ENCODE measurements around the gene STXBP3. TPM values are rescaled to one million over a fixed set of nuclear protein-coding genes. Genes with fewer than 3 reads are reported as not detected.

The STXBP3 gene
- total and polyA plus RNA-seq, 2 of the 8 experiments (the other 6 are each of a cell fraction or from before 2014, with no cell fraction given) = 6.0 to 38.5 TPM

DNA sequence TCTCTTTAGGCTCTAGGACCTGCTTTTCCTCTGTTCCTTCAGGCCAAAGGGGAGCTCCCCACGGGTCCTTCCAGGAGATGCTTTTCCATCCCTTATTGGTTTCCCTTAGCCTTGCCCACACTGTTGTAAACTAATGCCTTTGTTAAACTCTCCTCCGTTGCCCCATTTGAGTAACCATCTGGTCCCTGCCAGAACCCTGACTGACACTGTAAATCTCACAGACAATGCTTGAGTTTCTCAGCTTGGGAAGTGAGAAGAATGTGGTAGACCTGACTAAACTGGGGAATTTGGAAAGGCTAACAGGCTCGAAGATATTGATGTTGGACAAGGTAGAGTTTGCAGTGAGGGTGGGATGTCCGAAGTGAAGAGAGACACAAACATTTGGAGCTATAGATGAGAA lies 99.0 kb downstream of the STXBP3 start:
- Histone ChIP-seq H2BK120ac (replicated peaks; ENCODE audit: low read depth, low read length) (no peak overlapping the region), H3K18ac (ENCODE audit: extremely low read depth, low read length) (no peak overlapping the region), H4K91ac (replicated peaks; ENCODE audit: insufficient read length, low read length) (peak overlapping the region; percentile 11), H3K56ac (replicated peaks; ENCODE audit: insufficient read length, low read depth, low read length) (no peak overlapping the region), H3K27ac (ENCODE audit: low read depth, low read length) (no peak overlapping the region), H4K8ac (ENCODE audit: extremely low read depth, insufficient read depth, low read length) (no peak overlapping the region), H3K9me3 (ENCODE audit: insufficient read depth in 2 of 2, low read depth in 1 of 2, low read length in 1 of 2) (no peaks in the 10 kb centered on the region), H2BK20ac (ENCODE audit: low read length) (no peak overlapping the region), H3K36me3 (ENCODE audit: control insufficient read depth in 2 of 4, insufficient read depth in 4 of 4, low read length in 3 of 4) (no peaks in the 10 kb centered on the region), H3K27me3 (replicated peaks in 1 of 4; ENCODE audit: control insufficient read depth in 3 of 4, extremely low read depth in 1 of 4, insufficient read depth in 3 of 4, low read length in 3 of 4) (no peaks in the 10 kb centered on the region), H3K4me3 (ENCODE audit: extremely low read depth in 1 of 4, insufficient read depth in 2 of 4, low read depth in 3 of 4, low read length in 4 of 4) (no peak overlapping the region), H3K14ac (ENCODE audit: insufficient read length) (no peak overlapping the region), H3K79me1 (ENCODE audit: low read depth, low read length) (no peaks in the 10 kb centered on the region), H2BK15ac (ENCODE audit: low read length) (no peak overlapping the region), H3K23me2 (ENCODE audit: low read depth, low read length) (no peaks in the 10 kb centered on the region), H4K5ac (ENCODE audit: insufficient read length, low read depth, low read length) (no peak overlapping the region), H2BK12ac (ENCODE audit: low read depth, low read length) (no peak overlapping the region), H3K4me1 (replicated peaks in 1 of 4; ENCODE audit: control insufficient read depth in 3 of 4, insufficient read depth in 4 of 4, low read length in 3 of 4) (peaks cover 0 to 3% (median under 1%) of the 10 kb centered on the region in 4 experiments; a peak in 3 of 7 replicates), H2AFZ (ENCODE audit: low read length) (peak overlapping the region; percentile 46; the same call in 1 of the 2 replicates), H3K9ac (replicated peaks in 1 of 4; ENCODE audit: extremely low read depth in 1 of 4, low read depth in 3 of 4, low read length in 3 of 4) (no peak overlapping the region), H3K4ac (replicated peaks; ENCODE audit: insufficient read length, low read depth, low read length) (no peak overlapping the region), H3K4me2 (ENCODE audit: insufficient read depth in 1 of 2, low read depth in 2 of 2, low read length in 2 of 2) (no peak overlapping the region), H4K20me1 (replicated peaks in 1 of 2; ENCODE audit: control insufficient read depth in 1 of 2, insufficient read depth in 2 of 2, low read length in 2 of 2) (no peaks in the 10 kb centered on the region), H3K79me2 (ENCODE audit: control insufficient read depth in 1 of 2, insufficient read depth in 2 of 2, low read length in 2 of 2) (no peaks in the 10 kb centered on the region), H2BK5ac (ENCODE audit: low read depth, low read length) (peak overlapping the region; percentile 11; the same call in 1 of the 2 replicates), H3K23ac (ENCODE audit: insufficient read length) (no peak overlapping the region), H2AK5ac (ENCODE audit: low read depth, low read length) (no peak overlapping the region)
- CTCF ChIA-PET (ENCODE audit: partially characterized antibody) = interaction anchor here (0.7 to 5.5 kb wide), 3 partner anchors 16 to 51 kb away, joined by 3 to 41 read pairs (median 3); no protein-coding TSS in a partner anchor
- WGBS, 2 experiments (ENCODE audit: extremely low coverage in 1 of 2, insufficient coverage in 1 of 2, insufficient read length in 1 of 2, insufficient replicate concordance in 2 of 2, low coverage in 1 of 2, low lambda C conversion rate in 2 of 2, missing lambda C conversion rate in 1 of 2) = 84% methylated on average over 4 of the region's 4 CpGs; no CpG with 5 or more reads in 1 of the 2 experiments
- no peak for DNase-seq (ENCODE audit: low read depth in 1 of 2, low spot score in 2 of 2)
- FAIRE-seq = no peak
- TF ChIP-seq RFX5 (IDR thresholded peaks at IDR 0.05; ENCODE audit: borderline replicate concordance, low read depth, low read length) (no peak), PHF8 (conservative IDR thresholded peaks at IDR 0.05; ENCODE audit: low read depth, low read length) (no peak), GABPA (IDR thresholded peaks at IDR 0.05; ENCODE audit: borderline replicate concordance, insufficient read depth, low read length) (no peak), CHD2 (IDR thresholded peaks at IDR 0.05; ENCODE audit: low read length) (no peak), POLR2AphosphoS5 (IDR thresholded peaks at IDR 0.05; ENCODE audit: low read depth, low read length) (no peak), SUZ12 (IDR thresholded peaks at IDR 0.05; ENCODE audit: low read length) (no peak), CREB1 (IDR thresholded peaks at IDR 0.05) (no peak), E2F6 (IDR thresholded peaks at IDR 0.05) (no peak), ZNF274 (IDR thresholded peaks at IDR 0.05; ENCODE audit: borderline replicate concordance, extremely low read depth, low read length) (no peak), NRF1 (IDR thresholded peaks at IDR 0.05; ENCODE audit: low read depth, low read length) (no peak), CBX8 (IDR thresholded peaks at IDR 0.05; ENCODE audit: borderline replicate concordance, low read depth, low read length) (no peak), BRCA1 (IDR thresholded peaks at IDR 0.05; ENCODE audit: low read depth, low read length) (no peak), CEBPB (IDR thresholded peaks at IDR 0.05; ENCODE audit: low read depth, low read length) (no peak), CBX5 (IDR thresholded peaks at IDR 0.05; ENCODE audit: low read depth, low read length) (no peak), HDAC6 (IDR thresholded peaks at IDR 0.05; ENCODE audit: low read depth, low read length) (no peak)
- POLR2A ChIA-PET (ENCODE audit: partially characterized antibody) = no interaction called here
